ENCODE data around the gene SRGAP1. TPM values are rescaled to one million over a fixed set of nuclear protein-coding genes. Genes with fewer than 3 reads are reported as not detected.

The SRGAP1 gene
- total and polyA plus RNA-seq, 2 of the 13 experiments (the other 11 are each of a cell fraction or from before 2014, with no cell fraction given): 1.6 to 3.4 TPM

- TF ChIP-seq ZHX2 (IDR thresholded peaks at IDR 0.05; ENCODE audit: low read depth) (no peak), ZHX2 (CRISPR knock-in tag; IDR thresholded peaks at IDR 0.05; ENCODE audit: borderline replicate concordance) (no peak), ZNF569 (CRISPR knock-in tag; IDR thresholded peaks at IDR 0.05; ENCODE audit: borderline replicate concordance) (no peak), ZNF570 (CRISPR knock-in tag; IDR thresholded peaks at IDR 0.05; ENCODE audit: borderline replicate concordance) (no peak), PRDM4 (CRISPR knock-in tag; IDR thresholded peaks at IDR 0.05; ENCODE audit: borderline replicate concordance) (no peak), U2AF2 (IDR thresholded peaks at IDR 0.05; ENCODE audit: low read depth, low read length) (no peak), ZBTB1 (CRISPR knock-in tag; IDR thresholded peaks at IDR 0.05; ENCODE audit: borderline replicate concordance) (no peak), TFE3 (CRISPR knock-in tag; IDR thresholded peaks at IDR 0.05) (no peak), PATZ1 (CRISPR knock-in tag; IDR thresholded peaks at IDR 0.05) (no peak)
- 98% methylated on average over 5 of the region's 5 CpGs for WGBS (ENCODE audit: low lambda C conversion rate)
- ChIA-PET CTCF (ENCODE audit: low intra/inter-chr PET ratio, low total read pairs) (no interaction called here), POLR2A (no interaction called here)
- Histone ChIP-seq H4K20me1 (ENCODE audit: insufficient read depth, low read length) (no peaks in the 10 kb centered on the region), H3K9me3 (ENCODE audit: low read length) (no peaks in the 10 kb centered on the region), H3K79me2 (ENCODE audit: insufficient read depth, low read length) (no peaks in the 10 kb centered on the region), H3K4me2 (ENCODE audit: low read depth, low read length) (no peak overlapping the region), H3K4me3 (replicated peaks in 1 of 3; ENCODE audit: insufficient read depth in 1 of 3, low read depth in 2 of 3, low read length in 3 of 3) (no peak overlapping the region), H3K9ac (ENCODE audit: insufficient read depth, low read depth, low read length) (no peak overlapping the region), H2AFZ (ENCODE audit: low read length) (no peak overlapping the region), H3K27me3 (ENCODE audit: control insufficient read depth in 1 of 2, insufficient read depth in 2 of 2, low read length in 2 of 2) (no peaks in the 10 kb centered on the region), H3K4me1 (ENCODE audit: insufficient read depth, low read length) (no peaks in the 10 kb centered on the region), H3K27ac (ENCODE audit: extremely low read length, insufficient read depth, low read length) (no peak overlapping the region), H3K36me3 (replicated peaks in 1 of 2; ENCODE audit: control insufficient read depth in 1 of 2, insufficient read depth in 2 of 2, low read length in 2 of 2) (peaks cover 2 to 3% of the 10 kb centered on the region in 2 experiments; a peak in 2 of 5 replicates)
- no peak for FAIRE-seq
- ATAC-seq: no peak
- no peak for DNase-seq (ENCODE audit: low spot score)
- no TSS peak for BruUV-seq (replicated peaks)
- in situ Hi-C loops (cut with HindIII; ENCODE audit: extremely low pct_ligation_motif_present, low pct_unique_long_range_greater_than_20kb) (no loop called here), intact Hi-C loops (cut with micrococcal nuclease; ENCODE audit: unreplicated experiment) (no loop called here)
Measured at GRCh38 chr12:64145226-64145625, 300.7 kb downstream of the SRGAP1 start.
